ENCODE data around the gene PPFIBP1.

GRCh38 chr12:27686147-27686546, 162.1 kb downstream of the PPFIBP1 start:
- TF ChIP-seq, protein P1, sequence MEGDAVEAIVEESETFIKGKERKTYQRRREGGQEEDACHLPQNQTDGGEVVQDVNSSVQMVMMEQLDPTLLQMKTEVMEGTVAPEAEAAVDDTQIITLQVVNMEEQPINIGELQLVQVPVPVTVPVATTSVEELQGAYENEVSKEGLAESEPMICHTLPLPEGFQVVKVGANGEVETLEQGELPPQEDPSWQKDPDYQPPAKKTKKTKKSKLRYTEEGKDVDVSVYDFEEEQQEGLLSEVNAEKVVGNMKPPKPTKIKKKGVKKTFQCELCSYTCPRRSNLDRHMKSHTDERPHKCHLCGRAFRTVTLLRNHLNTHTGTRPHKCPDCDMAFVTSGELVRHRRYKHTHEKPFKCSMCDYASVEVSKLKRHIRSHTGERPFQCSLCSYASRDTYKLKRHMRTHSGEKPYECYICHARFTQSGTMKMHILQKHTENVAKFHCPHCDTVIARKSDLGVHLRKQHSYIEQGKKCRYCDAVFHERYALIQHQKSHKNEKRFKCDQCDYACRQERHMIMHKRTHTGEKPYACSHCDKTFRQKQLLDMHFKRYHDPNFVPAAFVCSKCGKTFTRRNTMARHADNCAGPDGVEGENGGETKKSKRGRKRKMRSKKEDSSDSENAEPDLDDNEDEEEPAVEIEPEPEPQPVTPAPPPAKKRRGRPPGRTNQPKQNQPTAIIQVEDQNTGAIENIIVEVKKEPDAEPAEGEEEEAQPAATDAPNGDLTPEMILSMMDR (IDR thresholded peaks at IDR 0.05; ENCODE audit: low read depth, low read length): no peak
- TF ChIP-seq, protein P2, sequence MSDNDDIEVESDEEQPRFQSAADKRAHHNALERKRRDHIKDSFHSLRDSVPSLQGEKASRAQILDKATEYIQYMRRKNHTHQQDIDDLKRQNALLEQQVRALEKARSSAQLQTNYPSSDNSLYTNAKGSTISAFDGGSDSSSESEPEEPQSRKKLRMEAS (IDR thresholded peaks at IDR 0.05; ENCODE audit: low read depth, low read length): no peak
- TF ChIP-seq POLR2A (IDR thresholded peaks at IDR 0.05; ENCODE audit: extremely low read depth, insufficient read length): no peak
